ENCODE results near the gene DEPDC5. TPM values are rescaled to one million over a fixed set of nuclear protein-coding genes. Genes with fewer than 3 reads are reported as not detected.
"Not testable (repeated sequence)": the region's sequence is repeated elsewhere in the genome, so short reads cannot be mapped to it uniquely, and the experiment has no call there.

Gene DEPDC5
- total RNA-seq, 1 experiment from 2014 or later, result 13.7 TPM

GRCh38 chr22:31738566-31738965, 15.3 kb upstream of the DEPDC5 start:
- Histone ChIP-seq H3K27me3 (ENCODE audit: control insufficient read depth, insufficient read depth, low read length) (no peaks in the 10 kb centered on the region), H3K4me3 (ENCODE audit: insufficient read depth, low read depth, low read length) (no peak overlapping the region), H3K36me3 (replicated peaks; ENCODE audit: control insufficient read depth, insufficient read depth, low read length) (peaks cover 8% of the 10 kb centered on the region)
- no peak for DNase-seq

DNA sequence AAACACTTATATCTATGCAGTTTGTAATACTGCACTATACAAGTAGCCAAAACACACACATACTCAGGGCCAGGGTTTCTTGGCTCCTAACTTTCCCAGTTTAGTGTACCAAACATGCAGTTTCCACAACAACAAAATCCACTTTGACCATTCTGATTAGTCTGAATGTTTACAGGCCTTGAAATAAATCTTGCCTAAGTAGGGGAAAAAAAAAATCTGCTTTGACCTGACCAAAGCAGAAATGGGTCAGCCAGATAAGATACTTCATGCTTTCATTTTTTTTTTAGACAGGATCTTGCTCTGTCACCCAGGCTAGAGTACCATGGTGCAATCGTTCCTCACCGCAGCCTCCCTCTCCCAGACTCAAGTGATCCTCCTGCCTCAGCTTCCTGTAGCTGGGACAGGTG, 14.0 kb upstream of the DEPDC5 start:
- Histone ChIP-seq H3K4me3 (ENCODE audit: insufficient read depth, low read depth, low read length) (no peak overlapping the region), H3K27me3 (ENCODE audit: control insufficient read depth, insufficient read depth, low read length) (no peaks in the 10 kb centered on the region), H3K36me3 (replicated peaks; ENCODE audit: control insufficient read depth, insufficient read depth, low read length) (peaks cover 4% of the 10 kb centered on the region)
- no peak for DNase-seq

DNA sequence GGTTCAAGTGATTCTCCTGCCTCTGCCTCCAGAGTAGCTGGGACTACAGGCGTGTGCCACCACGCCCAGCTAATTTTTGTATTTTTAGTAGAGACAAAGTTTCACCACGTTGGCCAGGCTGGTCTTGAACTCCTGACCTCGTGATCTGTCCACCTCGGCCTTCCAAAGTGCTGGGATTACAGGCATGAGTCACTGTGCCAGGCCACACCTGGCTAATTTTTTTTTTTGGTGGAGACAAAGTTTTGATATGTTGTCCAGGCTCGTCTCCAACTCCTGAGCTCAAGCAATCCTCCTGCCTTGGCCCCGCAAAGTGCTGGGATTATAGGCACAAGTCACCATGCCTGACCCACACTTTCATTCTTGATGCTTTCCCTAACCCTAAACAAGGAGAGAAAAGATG, 13.5 kb upstream of the DEPDC5 start:
- not testable (repeated sequence) for DNase-seq; H3K27me3 ChIP-seq (ENCODE audit: control insufficient read depth, insufficient read depth, low read length); H3K4me3 ChIP-seq (ENCODE audit: insufficient read depth, low read depth, low read length); H3K36me3 ChIP-seq (replicated peaks; ENCODE audit: control insufficient read depth, insufficient read depth, low read length)

DNA sequence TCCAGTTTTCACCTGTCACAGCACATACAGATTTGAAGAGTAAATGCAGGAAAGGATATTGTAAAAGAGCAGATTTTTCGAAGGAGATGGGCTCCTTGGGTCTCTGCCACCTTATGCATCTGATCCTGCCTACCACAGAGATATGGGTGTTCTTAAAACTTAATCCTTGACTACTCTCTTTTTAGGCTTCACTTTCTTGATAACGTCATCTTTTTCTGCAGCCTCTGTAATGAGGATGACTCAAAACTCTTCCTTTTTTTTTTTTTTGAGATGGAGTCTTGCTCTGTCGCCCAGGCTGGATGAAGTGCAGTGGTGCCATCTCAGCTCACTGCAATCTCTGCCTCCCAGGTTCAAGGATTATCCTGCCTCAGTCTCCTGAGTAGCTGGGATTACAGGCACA, 11.7 kb upstream of the DEPDC5 start:
- no peaks in the 10 kb centered on the region for H3K27me3 ChIP-seq (ENCODE audit: control insufficient read depth, insufficient read depth, low read length)
- no peak overlapping the region for H3K4me3 ChIP-seq (ENCODE audit: insufficient read depth, low read depth, low read length)
- DNase-seq, result no peak
- peaks cover 4% of the 10 kb centered on the region for H3K36me3 ChIP-seq (replicated peaks; ENCODE audit: control insufficient read depth, insufficient read depth, low read length)

GRCh38 chr22:31742682-31743081, 11.1 kb upstream of the DEPDC5 start:
- DNase-seq, result no peak
- Histone ChIP-seq H3K27me3 (ENCODE audit: control insufficient read depth, insufficient read depth, low read length) (no peaks in the 10 kb centered on the region), H3K4me3 (ENCODE audit: insufficient read depth, low read depth, low read length) (no peak overlapping the region), H3K36me3 (replicated peaks; ENCODE audit: control insufficient read depth, insufficient read depth, low read length) (peaks cover 4% of the 10 kb centered on the region)

GRCh38 chr22:31743871-31744270, 9.9 kb upstream of the DEPDC5 start:
- no peaks in the 10 kb centered on the region for H3K27me3 ChIP-seq (ENCODE audit: control insufficient read depth, insufficient read depth, low read length)
- peaks cover 2% of the 10 kb centered on the region for H3K36me3 ChIP-seq (replicated peaks; ENCODE audit: control insufficient read depth, insufficient read depth, low read length)
- H3K4me3 ChIP-seq (ENCODE audit: insufficient read depth, low read depth, low read length), result no peak overlapping the region
- no peak for DNase-seq

GRCh38 chr22:31747441-31747840, 6.4 kb upstream of the DEPDC5 start:
- Histone ChIP-seq H3K27me3 (ENCODE audit: control insufficient read depth, insufficient read depth, low read length) (no peaks in the 10 kb centered on the region), H3K4me3 (ENCODE audit: insufficient read depth, low read depth, low read length) (no peak overlapping the region), H3K36me3 (replicated peaks; ENCODE audit: control insufficient read depth, insufficient read depth, low read length) (no peaks in the 10 kb centered on the region; the same call in 1 of the 2 replicates)
- peak; percentile 16 for DNase-seq

- no peaks in the 10 kb centered on the region for H3K27me3 ChIP-seq (ENCODE audit: control insufficient read depth, insufficient read depth, low read length)
- peak overlapping the region; percentile 92 for H3K4me3 ChIP-seq (ENCODE audit: insufficient read depth, low read depth, low read length)
- H3K36me3 ChIP-seq (replicated peaks; ENCODE audit: control insufficient read depth, insufficient read depth, low read length), result no peaks in the 10 kb centered on the region; the same call in 1 of the 2 replicates
- DNase-seq, result peak; percentile 26
Measured at GRCh38 chr22:31748490-31748889, 5.3 kb upstream of the DEPDC5 start.

DNA sequence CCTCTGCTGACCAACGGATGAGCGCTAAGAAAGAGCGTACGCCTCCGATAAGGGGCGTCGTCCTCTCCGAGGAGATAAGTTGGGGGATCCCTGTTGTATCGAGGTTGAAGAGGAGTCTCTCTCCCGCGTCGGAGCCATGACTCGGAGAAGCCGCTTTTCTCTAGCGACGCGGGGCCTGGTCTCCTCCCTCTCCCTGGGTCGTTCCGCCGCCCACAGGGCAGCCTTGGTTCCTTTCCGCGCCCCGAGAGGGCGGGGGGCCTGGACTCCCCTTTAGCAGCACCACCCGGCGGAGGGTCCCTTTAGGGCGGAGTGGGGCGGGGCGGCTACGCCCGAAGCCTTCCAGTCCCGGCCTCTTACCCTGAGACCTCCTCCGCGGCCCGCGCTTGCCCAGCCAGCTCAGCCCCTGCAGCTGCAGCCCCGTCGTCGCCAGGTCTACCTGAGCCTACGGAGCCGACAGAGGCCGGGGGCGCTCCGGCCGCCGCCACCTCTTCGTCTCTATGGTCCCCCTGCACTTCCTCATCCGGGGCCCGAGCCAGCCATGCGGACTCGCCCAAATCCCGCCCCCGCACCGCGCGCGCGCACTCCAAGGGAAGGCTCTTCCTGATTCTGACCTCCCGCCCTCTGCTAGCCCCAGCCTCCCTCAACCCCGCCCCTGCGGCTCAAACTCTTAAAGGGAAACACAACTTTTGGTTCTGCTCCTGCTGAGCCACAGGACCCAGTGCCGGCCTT, 4.0 kb upstream of the DEPDC5 start, which contains the start of gene PRR14L:
PRR14L (minus strand) TSS at position 497 of the 729 bp plus-strand sequence. CDS start 11,272 bp downstream, outside the sequence.
- no peaks in the 10 kb centered on the region for H3K36me3 ChIP-seq (replicated peaks; ENCODE audit: control insufficient read depth, insufficient read depth, low read length)
- no peaks in the 10 kb centered on the region for H3K27me3 ChIP-seq (ENCODE audit: control insufficient read depth, insufficient read depth, low read length)
- peak; percentile 98 for DNase-seq
- peak within 1 kb of the TSS; percentile 92 for H3K4me3 ChIP-seq (ENCODE audit: insufficient read depth, low read depth, low read length)

DNA sequence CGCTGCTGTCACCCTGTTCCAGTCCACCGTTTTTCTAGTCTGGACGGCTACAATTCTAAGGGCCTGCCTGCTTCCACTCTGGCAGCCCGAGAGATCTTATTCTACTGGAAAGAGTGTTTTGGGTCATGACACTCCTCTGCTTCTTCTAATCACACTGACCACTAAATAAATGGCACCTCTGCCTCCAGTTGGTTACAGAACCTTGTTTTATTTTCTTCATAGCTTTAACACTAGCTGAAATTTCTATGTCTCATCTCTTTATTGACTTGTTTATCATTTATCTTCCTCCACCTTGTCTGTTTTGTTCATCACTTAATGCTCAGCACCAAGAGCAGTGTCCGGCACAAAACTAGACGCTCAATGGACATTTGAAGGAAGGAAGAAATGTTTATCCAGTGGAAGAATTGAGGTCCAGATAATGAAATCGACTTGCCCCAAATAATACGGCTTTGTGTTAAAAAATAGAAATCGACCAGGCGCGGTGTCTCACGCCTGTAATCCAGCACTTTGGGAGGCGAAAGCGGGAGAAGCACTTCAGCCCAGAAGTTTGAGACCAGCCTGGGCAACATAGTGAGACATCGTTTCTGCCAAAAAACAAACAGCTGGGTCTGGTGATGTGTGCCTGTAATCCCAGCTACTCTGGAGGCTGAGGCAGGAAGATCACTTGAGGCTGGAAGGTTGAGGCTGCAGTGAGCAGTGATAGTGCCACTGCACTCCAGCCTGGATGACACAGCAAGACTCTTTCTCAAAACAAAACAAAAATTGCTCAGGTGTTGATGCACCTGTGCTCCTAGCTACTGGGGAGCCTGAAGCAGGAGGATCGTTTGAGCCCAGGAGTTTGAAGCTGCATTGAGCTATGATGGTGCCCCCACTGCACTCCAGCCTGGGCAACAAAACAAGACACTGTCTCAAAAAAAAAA, 3.2 kb upstream of the DEPDC5 start:
- Histone ChIP-seq H3K36me3 (replicated peaks; ENCODE audit: control insufficient read depth, insufficient read depth, low read length) (no peaks in the 10 kb centered on the region), H3K4me3 (ENCODE audit: insufficient read depth, low read depth, low read length) (no peak overlapping the region), H3K27me3 (ENCODE audit: control insufficient read depth, insufficient read depth, low read length) (no peaks in the 10 kb centered on the region)
- DNase-seq, result no peak

DNA sequence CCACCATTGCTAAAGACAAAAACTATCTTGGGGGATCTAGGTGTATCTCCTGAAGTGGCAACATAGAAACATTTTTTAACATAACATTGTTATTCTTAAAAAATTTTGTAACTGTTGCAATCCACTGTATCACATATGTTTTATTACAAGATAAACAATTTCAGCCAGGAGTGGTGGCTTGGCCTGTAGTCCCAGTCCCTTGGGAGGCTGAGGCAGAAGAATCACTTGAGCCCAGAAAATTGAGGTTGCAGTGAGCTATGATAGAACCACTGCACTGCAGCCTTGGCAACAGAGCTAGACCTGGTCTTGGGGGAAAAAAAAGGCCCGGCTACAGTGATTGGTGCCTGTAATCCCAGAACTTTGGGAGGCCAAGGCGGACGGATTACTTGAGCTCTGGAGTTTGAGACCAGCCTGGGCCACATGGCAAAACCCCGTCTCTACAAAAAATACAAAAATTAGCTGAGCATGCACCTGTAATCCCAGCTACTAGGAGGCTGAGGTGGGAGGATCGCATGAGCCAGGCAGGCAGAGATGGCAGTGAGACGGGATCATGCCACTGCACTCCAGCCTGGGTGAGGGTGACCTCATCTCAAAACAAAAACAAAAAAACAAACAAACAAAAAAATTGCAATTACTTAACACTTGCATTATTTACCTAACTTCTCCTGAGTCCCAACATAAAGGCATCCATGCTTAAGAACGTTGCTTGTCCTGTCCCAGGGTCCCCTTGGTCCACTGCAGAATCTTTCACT, 1.5 kb upstream of the DEPDC5 start:
- DNase-seq, result no peak
- no peak overlapping the region for H3K4me3 ChIP-seq (ENCODE audit: insufficient read depth, low read depth, low read length)
- no peaks in the 10 kb centered on the region for H3K27me3 ChIP-seq (ENCODE audit: control insufficient read depth, insufficient read depth, low read length)
- no peaks in the 10 kb centered on the region for H3K36me3 ChIP-seq (replicated peaks; ENCODE audit: control insufficient read depth, insufficient read depth, low read length)

DNA sequence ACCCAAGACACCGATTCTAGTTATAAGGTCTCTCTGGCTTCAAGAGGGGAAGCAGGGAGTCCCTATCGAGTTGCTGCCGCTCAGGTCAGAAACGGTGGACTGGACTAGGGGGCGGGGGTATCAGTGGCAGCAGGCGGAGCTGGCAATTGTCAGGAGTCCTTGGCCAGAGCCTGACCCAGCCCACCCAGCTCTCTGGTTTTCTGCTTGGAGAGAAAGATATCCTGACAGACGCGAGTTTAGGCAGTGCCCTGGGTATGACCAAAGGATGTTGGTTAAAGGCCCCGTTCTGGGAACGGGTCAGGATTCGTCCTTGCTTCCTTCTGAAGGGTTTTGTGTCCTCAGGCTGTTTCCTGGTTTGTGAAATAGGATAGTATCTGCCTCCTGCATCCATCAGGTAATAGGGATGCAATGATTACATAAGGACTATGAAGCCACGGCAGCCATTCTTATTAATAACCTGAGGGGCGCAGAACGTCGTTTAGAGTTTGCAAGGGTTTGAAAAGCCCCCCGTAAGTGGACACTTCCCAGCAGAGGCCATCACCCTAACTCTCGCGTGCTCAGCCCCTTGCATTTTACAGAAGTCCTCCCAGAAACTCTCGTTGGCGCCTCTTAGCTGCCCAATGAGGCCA, 700 bp upstream of the DEPDC5 start:
- no peaks in the 10 kb centered on the region for H3K27me3 ChIP-seq (ENCODE audit: control insufficient read depth, insufficient read depth, low read length)
- H3K36me3 ChIP-seq (replicated peaks; ENCODE audit: control insufficient read depth, insufficient read depth, low read length), result no peaks in the 10 kb centered on the region
- peak; percentile 83 for DNase-seq
- peak overlapping the region; percentile 47 for H3K4me3 ChIP-seq (ENCODE audit: insufficient read depth, low read depth, low read length)

GRCh38 chr22:31754813-31755212, 994 bp downstream of the DEPDC5 start:
- Histone ChIP-seq H3K27me3 (ENCODE audit: control insufficient read depth, insufficient read depth, low read length) (no peaks in the 10 kb centered on the region), H3K4me3 (ENCODE audit: insufficient read depth, low read depth, low read length) (no peak overlapping the region), H3K36me3 (replicated peaks; ENCODE audit: control insufficient read depth, insufficient read depth, low read length) (no peaks in the 10 kb centered on the region; the same call in 1 of the 2 replicates)
- no peak for DNase-seq

DNA sequence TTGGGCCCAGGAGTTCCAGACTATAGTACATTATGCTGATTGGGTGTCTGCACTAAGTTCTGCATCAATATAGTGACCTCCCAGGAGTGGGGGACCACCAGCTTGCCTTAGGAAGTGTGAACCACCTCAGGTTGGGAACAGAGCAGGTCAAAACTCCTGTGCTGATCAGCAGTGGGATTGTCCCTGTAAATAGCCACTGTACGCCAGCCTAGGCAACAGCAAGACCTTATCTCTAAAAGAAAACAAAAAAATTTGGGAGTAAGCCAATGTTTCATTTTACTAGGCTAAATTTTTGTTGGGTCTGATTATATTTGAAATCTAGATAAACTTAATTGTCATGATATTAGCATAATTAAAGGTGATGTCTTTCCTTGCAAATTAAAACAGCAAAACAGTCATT, 3.4 kb downstream of the DEPDC5 start:
- H3K27me3 ChIP-seq (ENCODE audit: control insufficient read depth, insufficient read depth, low read length), result no peaks in the 10 kb centered on the region
- no peak for DNase-seq
- H3K36me3 ChIP-seq (replicated peaks; ENCODE audit: control insufficient read depth, insufficient read depth, low read length), result no peaks in the 10 kb centered on the region; the same call in 1 of the 2 replicates
- no peak overlapping the region for H3K4me3 ChIP-seq (ENCODE audit: insufficient read depth, low read depth, low read length)

Measured in H7 (cell line).